ENCODE results near the gene MYCBPAP. TPM values are rescaled to one million over a fixed set of nuclear protein-coding genes. Genes with fewer than 3 reads are reported as not detected.

The MYCBPAP gene
- total RNA-seq, 1 experiment from 2014 or later: 0.52 TPM

- BruUV-seq (replicated peaks): no TSS peak
- no peak for TF ChIP-seq CTCF (IDR thresholded peaks at IDR 0.05; ENCODE audit: unreplicated experiment)
- no peak for DNase-seq
- Mint-ChIP-seq H3K4me3 (ENCODE audit: low read depth, unreplicated experiment) (no peak overlapping the region), H3K27ac (ENCODE audit: unreplicated experiment) (peak overlapping the region; percentile 25), H3K9me3 (ENCODE audit: low read depth, unreplicated experiment) (no peaks in the 10 kb centered on the region), H3K36me3 (ENCODE audit: insufficient read depth, unreplicated experiment) (peaks cover 48% of the 10 kb centered on the region), H3K27me3 (ENCODE audit: unreplicated experiment) (no peaks in the 10 kb centered on the region), H3K4me1 (ENCODE audit: low read depth, unreplicated experiment) (peaks cover 9% of the 10 kb centered on the region)
- CTCF ChIA-PET: no interaction called here
- intact Hi-C loops (cut with micrococcal nuclease; ENCODE audit: unreplicated experiment): no loop called here
Measured at GRCh38 chr17:50465171-50465570, 43.1 kb upstream of the MYCBPAP start.

GRCh38 chr17:50465635-50466034 is 42.6 kb upstream of the MYCBPAP start:
- peaks cover 48% of the 10 kb centered on the region for H3K36me3 Mint-ChIP-seq (ENCODE audit: insufficient read depth, unreplicated experiment)
- H3K9me3 Mint-ChIP-seq (ENCODE audit: low read depth, unreplicated experiment): no peaks in the 10 kb centered on the region
- CTCF ChIA-PET: no interaction called here
- H3K4me3 Mint-ChIP-seq (ENCODE audit: low read depth, unreplicated experiment): no peak overlapping the region
- peak overlapping the region; percentile 25 for H3K27ac Mint-ChIP-seq (ENCODE audit: unreplicated experiment)
- intact Hi-C loops (cut with micrococcal nuclease; ENCODE audit: unreplicated experiment): no loop called here
- H3K4me1 Mint-ChIP-seq (ENCODE audit: low read depth, unreplicated experiment): peaks cover 9% of the 10 kb centered on the region
- no peaks in the 10 kb centered on the region for H3K27me3 Mint-ChIP-seq (ENCODE audit: unreplicated experiment)
- BruUV-seq (replicated peaks): no TSS peak
- no peak for TF ChIP-seq CTCF (IDR thresholded peaks at IDR 0.05; ENCODE audit: unreplicated experiment)
- DNase-seq: no peak

GRCh38 chr17:50466371-50467113 is 41.7 kb upstream of the MYCBPAP start:
- CTCF ChIA-PET: no interaction called here
- H3K4me1 Mint-ChIP-seq (ENCODE audit: low read depth, unreplicated experiment): peaks cover 9% of the 10 kb centered on the region
- H3K4me3 Mint-ChIP-seq (ENCODE audit: low read depth, unreplicated experiment): no peak overlapping the region
- no peak for DNase-seq
- H3K9me3 Mint-ChIP-seq (ENCODE audit: low read depth, unreplicated experiment): no peaks in the 10 kb centered on the region
- BruUV-seq (replicated peaks): no TSS peak
- no peak overlapping the region for H3K27ac Mint-ChIP-seq (ENCODE audit: unreplicated experiment)
- H3K27me3 Mint-ChIP-seq (ENCODE audit: unreplicated experiment): no peaks in the 10 kb centered on the region
- no peak for TF ChIP-seq CTCF (IDR thresholded peaks at IDR 0.05; ENCODE audit: unreplicated experiment)
- peaks cover 48% of the 10 kb centered on the region for H3K36me3 Mint-ChIP-seq (ENCODE audit: insufficient read depth, unreplicated experiment)
- intact Hi-C loops (cut with micrococcal nuclease; ENCODE audit: unreplicated experiment): no loop called here

- intact Hi-C loops (cut with micrococcal nuclease; ENCODE audit: unreplicated experiment): no loop called here
- Mint-ChIP-seq H3K4me1 (ENCODE audit: low read depth, unreplicated experiment) (peaks cover 9% of the 10 kb centered on the region), H3K9me3 (ENCODE audit: low read depth, unreplicated experiment) (no peaks in the 10 kb centered on the region), H3K4me3 (ENCODE audit: low read depth, unreplicated experiment) (no peak overlapping the region), H3K36me3 (ENCODE audit: insufficient read depth, unreplicated experiment) (peaks cover 52% of the 10 kb centered on the region), H3K27ac (ENCODE audit: unreplicated experiment) (no peak overlapping the region), H3K27me3 (ENCODE audit: unreplicated experiment) (no peaks in the 10 kb centered on the region)
- no peak for DNase-seq
- CTCF ChIA-PET: interaction anchor here (0.6 to 1.1 kb wide), 2 partner anchors 12 to 36 kb away, joined by 3 to 4 read pairs; no protein-coding TSS in a partner anchor
- TF ChIP-seq CTCF (IDR thresholded peaks at IDR 0.05; ENCODE audit: unreplicated experiment): no peak
- no TSS peak for BruUV-seq (replicated peaks)
Measured at GRCh38 chr17:50467114-50467854, 41.0 kb upstream of the MYCBPAP start.
